ENCODE measurements around the gene ADGRG3. TPM values are rescaled to one million over a fixed set of nuclear protein-coding genes. Genes with fewer than 3 reads are reported as not detected.

The ADGRG3 gene
- total and polyA plus RNA-seq, 2 of the 13 experiments (the other 11 are each of a cell fraction or from before 2014, with no cell fraction given) = 2.7 to 11.8 TPM

GRCh38 chr16:57720142-57720575 is 52.1 kb downstream of the ADGRG3 start (continued):
- no peak for TF ChIP-seq KIAA2018 (CRISPR knock-in tag; IDR thresholded peaks at IDR 0.05; ENCODE audit: borderline replicate concordance)
- no peak for TF ChIP-seq MEIS2 (CRISPR knock-in tag; IDR thresholded peaks at IDR 0.05)
- TF ChIP-seq THAP9 (CRISPR knock-in tag; IDR thresholded peaks at IDR 0.05; ENCODE audit: borderline replicate concordance) = peak; percentile 47; the same call in 1 of the 2 replicates
- no peak for TF ChIP-seq HNF1A (IDR thresholded peaks at IDR 0.05; ENCODE audit: low read depth)
- peak; percentile 50; the same call in 1 of the 2 replicates for TF ChIP-seq HNF1A (CRISPR knock-in tag; IDR thresholded peaks at IDR 0.05; ENCODE audit: borderline replicate concordance)
- TF ChIP-seq NFKB2 (CRISPR knock-in tag; IDR thresholded peaks at IDR 0.05; ENCODE audit: borderline replicate concordance) = peak; percentile 65; the same call in 1 of the 2 replicates
- TF ChIP-seq NCOA1 (CRISPR knock-in tag; IDR thresholded peaks at IDR 0.05) = no peak
- no peak for TF ChIP-seq KDM6A (CRISPR knock-in tag; IDR thresholded peaks at IDR 0.05; ENCODE audit: low read depth)
- TF ChIP-seq XRCC5 (optimal IDR thresholded peaks at IDR 0.05; ENCODE audit: low read length) = peak; percentile 79
- no peak for TF ChIP-seq NFRKB (IDR thresholded peaks at IDR 0.05)
- no peak for TF ChIP-seq ZNF572 (CRISPR knock-in tag; IDR thresholded peaks at IDR 0.05)

All from HepG2 (cell line).